Measurements from ENCODE around the gene B3GALT4.

Gene B3GALT4

GRCh38 chr6:33320315-33321181 lies 43.6 kb downstream of the B3GALT4 start:
- H3K27ac Mint-ChIP-seq = no peak overlapping the region

GRCh38 chr6:33321227-33321626 lies 44.3 kb downstream of the B3GALT4 start:
- peak overlapping the region; percentile 80 for H3K27ac Mint-ChIP-seq
- no peak for DNase-seq (ENCODE audit: low spot score)
- H3K36me3 Mint-ChIP-seq (ENCODE audit: low read depth) = peaks cover 47% of the 10 kb centered on the region
- peak overlapping the region; percentile 96 for H3K4me3 Mint-ChIP-seq
- H3K9me3 Mint-ChIP-seq = no peaks in the 10 kb centered on the region
- H3K4me1 Mint-ChIP-seq (ENCODE audit: low read depth) = peaks cover 54% of the 10 kb centered on the region
- no peaks in the 10 kb centered on the region for H3K27me3 Mint-ChIP-seq (ENCODE audit: low read depth)

More at GRCh38 chr6:33320315-33321181, 43.6 kb downstream of the B3GALT4 start:
- Mint-ChIP-seq H3K36me3 (ENCODE audit: low read depth) (peaks cover 49% of the 10 kb centered on the region), H3K4me1 (ENCODE audit: low read depth) (peaks cover 56% of the 10 kb centered on the region), H3K4me3 (peak overlapping the region; percentile 96), H3K27me3 (ENCODE audit: low read depth) (no peaks in the 10 kb centered on the region), H3K9me3 (no peaks in the 10 kb centered on the region)
- no peak for DNase-seq (ENCODE audit: low spot score)

DNA sequence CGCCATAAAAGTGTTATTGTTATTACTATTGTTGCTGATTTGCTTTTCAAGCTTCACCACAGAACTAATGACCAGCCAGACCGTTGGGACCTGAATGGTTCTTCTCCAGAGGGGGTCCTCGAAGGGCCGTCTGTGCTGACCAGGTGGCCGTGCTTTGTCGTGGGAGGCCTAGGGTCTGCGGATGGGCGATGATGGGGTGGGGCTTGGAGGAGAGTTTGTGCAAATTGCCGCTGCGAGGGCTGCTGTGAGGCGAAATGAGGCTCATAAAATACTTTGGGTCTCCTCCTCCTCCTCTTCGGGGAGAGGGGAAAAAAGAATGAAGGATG lies 46.7 kb downstream of the B3GALT4 start:
- Mint-ChIP-seq H3K27me3 (ENCODE audit: low read depth) (no peaks in the 10 kb centered on the region), H3K9me3 (no peaks in the 10 kb centered on the region), H3K27ac (peak overlapping the region; percentile 100), H3K4me1 (ENCODE audit: low read depth) (peaks cover 39% of the 10 kb centered on the region), H3K36me3 (ENCODE audit: low read depth) (peaks cover 38% of the 10 kb centered on the region), H3K4me3 (peak overlapping the region; percentile 96)
- DNase-seq (ENCODE audit: low spot score) = no peak

DNA sequence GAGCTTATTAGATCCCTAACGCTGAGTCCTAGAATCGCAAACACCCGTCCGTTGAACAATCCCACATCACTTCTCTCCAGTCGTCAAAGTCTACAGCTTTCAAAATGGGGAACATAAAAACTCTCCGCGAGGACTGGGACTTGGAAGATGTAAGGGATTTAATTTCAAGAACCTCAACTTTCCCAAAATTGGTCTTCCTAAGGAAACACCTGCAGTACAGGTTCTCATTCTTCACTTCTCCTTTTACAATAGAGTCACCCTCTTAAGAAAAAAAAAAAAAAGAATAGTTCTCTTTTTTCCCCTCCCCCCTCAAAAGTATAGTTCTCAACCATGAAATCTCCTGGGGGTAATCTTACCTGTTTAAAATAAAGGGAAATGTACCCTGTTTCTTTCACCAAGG lies 47.2 kb downstream of the B3GALT4 start:
- peak overlapping the region; percentile 100 for H3K27ac Mint-ChIP-seq
- peaks cover 36% of the 10 kb centered on the region for H3K4me1 Mint-ChIP-seq (ENCODE audit: low read depth)
- peak overlapping the region; percentile 96 for H3K4me3 Mint-ChIP-seq
- H3K36me3 Mint-ChIP-seq (ENCODE audit: low read depth) = peaks cover 33% of the 10 kb centered on the region
- no peaks in the 10 kb centered on the region for H3K27me3 Mint-ChIP-seq (ENCODE audit: low read depth)
- no peaks in the 10 kb centered on the region for H3K9me3 Mint-ChIP-seq
- DNase-seq (ENCODE audit: low spot score) = no peak
